ENCODE results near the gene NFASC.

The NFASC gene

DNA sequence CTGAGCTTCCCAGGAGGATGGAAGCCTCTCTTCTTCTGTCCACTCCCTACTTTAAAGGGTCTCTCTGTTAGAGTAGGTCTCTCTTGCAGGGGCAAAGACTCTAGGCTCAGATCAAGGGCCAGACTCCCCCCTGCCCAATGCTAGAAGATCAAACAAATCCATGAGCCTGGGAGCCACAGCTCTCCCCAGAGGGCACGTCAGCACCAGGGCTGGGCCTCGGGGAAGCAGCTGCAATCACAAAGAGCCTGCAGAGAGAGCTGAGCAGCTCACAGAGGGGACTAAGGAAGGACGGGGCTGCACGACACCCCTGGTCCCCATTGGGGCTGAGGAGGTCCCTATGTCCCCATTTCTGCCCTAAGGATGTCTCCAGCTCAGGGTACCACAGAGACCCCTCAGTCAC, 176.2 kb downstream of the NFASC start:
- DNase-seq: no peak

DNA sequence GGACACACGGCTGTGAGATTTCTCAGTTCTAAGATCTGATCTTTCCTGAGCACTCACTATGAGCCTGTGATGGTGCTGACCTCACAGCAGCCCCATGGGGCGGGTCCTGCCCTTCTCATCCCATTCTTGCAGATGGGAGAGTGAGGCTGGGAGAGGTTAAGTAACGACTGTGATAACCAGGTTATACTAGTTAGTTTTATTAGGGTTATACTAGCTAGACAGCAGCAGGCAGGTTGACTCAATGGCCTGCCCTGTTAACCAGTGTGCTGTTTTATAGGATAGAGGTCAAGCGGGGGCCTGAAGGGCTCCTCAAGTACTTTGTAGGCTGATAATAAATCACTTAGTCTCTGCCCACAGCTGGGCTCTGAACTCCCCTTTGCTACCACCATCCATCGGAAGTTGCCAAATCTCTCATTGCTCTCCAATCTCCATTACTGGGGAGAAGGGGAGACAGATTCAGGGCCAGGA, 177.1 kb downstream of the NFASC start:
- DNase-seq: no peak

DNA sequence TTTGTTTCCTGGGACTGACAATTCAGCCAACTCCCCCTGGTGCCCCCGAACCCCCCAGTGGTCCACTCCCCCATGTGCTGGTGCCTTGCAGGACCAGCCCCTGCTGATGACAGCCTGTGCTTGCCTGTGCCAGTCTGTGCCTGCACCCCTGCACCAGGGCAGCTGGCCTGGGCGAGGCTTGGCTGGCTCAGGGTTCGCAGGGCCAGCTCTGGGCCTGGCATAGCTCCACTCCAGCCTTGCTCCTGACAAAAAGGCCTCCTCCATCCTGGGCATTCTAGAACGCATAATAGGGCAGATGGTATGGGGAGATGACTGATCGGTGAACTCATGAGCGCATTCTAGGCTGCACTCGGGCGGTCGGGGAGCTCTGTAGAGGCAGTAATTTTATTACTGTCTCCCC, 177.7 kb downstream of the NFASC start:
- DNase-seq: no peak

DNA sequence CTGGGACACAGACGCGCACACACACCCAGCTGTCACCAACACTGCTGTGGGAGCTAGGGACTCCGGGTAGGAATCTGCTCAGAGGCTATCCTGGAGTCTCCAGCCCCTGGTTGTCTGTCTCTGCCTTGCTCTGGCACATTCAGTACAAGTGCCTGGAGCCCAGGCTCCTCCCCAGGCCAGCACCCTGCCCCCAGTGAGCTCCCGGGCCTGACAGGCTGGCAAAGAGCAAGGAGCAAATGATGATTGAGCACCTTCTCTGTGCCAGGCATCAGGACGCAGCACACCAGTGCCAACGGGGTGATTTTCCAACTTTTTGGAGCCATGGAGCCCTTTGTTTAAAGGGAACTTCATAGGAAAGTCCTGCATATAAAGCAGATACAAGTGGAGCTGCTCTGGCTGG, 178.8 kb downstream of the NFASC start:
- no peak for DNase-seq

DNA sequence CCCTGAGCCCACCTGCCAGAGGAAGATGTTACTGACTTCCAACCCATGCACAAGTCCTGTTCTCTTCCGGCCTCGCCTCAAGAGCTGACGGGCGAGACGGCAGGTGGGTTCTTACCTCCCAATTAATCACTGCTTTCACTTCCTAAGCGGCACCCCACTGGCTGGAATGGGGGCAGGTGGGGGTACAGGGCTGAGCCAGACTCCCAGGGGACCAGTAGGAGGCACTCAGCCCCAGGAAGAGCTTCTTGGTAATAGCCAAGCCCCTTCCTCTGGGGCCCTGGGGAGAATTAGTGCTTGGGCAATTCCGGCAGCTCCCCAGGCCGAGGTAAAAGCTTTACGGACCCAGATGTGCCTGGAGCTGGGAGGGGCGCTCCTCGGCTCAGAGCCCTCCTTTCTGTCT, 182.0 kb downstream of the NFASC start:
- no peak for DNase-seq

DNA sequence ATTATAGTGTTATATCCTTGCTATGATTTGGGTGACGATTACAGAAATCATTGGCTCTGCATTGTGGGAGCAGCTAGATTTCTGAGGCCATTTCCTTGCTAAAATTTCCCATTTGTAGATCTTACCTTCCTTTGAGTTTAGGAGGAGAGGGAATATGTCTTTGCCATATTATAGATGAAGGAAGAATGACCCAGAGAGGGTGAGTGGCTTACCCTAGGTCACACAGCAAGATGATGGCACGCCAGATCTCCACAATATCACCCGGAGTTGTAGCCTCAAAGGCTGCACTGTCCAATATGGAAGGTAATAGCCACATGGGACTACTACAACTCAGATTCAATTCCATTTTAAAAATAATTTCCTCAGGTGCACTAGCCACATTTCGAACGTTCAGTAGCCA, 182.6 kb downstream of the NFASC start:
- DNase-seq: no peak

DNA sequence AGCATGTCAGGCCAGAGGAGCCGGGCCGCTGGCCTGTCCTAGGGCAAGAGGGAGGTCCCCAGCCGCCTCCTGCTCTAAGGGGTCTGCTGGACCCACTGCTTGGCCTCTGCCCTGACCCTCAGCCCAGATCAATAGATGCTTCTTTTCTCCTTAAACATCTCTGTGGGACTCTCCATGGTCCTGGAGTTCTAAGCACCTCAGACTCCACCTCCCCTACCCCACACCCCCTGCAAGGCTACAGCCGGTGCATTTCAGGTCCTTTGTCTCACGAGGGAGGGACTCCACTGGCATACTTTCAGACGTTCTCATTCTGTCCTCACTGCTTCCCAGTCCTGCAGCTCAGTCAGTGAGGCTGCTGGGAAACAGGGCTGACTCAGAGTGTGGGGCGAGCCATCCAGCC, 183.4 kb downstream of the NFASC start:
- no peak for DNase-seq

DNA sequence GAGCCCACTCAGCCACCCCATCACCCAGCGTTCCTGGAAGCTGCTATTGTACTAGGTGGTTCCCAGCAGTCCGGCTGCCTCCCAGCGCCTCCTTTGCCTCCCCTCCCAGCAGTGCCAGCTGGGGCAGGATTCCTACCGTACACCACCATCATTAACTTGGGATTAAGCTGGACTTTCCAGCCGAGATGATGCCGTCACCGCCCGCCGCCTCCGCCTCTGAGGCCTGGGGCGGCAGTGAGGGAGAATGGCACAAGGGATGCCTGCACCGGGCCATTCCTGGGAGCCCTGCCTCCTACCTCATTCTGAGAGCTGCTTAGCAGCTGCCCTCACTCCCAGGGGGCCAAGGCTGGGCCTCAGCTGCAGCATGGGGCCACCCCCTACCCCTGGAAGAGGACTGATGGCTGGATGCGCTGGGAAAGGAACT, 185.5 kb downstream of the NFASC start:
- DNase-seq: no peak

DNA sequence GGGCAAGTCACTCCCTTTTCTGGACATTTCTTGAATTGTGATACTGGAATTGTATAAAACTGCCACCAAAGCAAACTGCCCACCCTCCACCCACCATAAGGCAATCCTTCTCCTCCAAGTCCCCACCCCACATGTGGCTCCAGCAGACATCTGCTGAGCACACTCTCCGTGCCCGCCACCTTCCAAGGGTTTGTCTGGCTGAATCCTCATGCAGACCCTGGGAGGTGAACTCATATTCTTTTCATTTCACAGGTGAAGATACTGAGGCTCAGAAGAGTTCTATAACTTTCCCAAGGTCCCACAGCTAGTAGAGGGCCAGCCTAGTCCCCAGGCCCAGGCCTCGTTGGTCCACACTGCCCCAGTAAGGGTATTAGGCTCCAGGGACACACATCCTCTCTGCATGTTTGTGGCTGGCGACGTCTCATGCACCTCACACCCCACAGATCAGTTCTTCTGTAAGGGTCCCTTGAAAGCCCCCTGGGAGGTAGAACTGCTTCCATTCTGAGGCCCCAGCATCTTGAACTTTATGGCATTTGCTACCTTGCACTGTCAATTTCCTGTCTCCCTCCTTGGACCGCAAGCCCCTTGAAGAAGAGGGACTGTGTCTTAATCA, 186.4 kb downstream of the NFASC start:
- no peak for DNase-seq

DNA sequence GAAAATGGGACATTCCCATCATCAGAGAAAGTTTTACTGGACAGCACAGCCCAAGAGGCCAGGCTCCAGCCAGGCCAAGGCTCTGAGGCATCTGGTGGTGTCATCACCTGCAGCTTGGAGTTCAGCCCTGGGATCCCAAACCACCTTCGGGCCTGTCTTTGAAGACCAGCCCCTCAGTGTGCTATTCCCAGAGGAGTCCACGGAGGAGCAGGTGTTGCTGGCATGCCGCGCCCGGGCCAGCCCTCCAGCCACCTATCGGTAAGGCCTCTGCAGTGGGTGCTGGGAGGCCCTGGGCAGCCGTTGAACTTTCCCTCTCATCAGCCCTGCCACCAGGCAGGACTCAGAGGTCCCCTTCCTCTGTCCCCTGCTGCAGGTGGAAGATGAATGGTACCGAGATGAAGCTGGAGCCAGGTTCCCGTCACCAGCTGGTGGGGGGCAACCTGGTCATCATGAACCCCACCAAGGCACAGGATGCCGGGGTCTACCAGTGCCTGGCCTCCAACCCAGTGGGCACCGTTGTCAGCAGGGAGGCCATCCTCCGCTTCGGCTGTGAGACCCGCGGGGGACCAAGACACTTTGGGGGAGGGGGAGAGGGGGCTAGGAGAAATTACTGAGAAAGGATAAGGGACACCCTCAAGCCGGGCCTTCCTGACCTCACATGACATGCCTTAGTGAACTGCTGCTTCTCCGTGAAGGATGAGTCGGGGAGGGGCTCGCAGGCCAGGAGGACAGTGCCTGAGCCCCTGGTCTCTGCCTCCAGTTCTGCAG, 187.3 kb downstream of the NFASC start:
- DNase-seq: no peak

DNA sequence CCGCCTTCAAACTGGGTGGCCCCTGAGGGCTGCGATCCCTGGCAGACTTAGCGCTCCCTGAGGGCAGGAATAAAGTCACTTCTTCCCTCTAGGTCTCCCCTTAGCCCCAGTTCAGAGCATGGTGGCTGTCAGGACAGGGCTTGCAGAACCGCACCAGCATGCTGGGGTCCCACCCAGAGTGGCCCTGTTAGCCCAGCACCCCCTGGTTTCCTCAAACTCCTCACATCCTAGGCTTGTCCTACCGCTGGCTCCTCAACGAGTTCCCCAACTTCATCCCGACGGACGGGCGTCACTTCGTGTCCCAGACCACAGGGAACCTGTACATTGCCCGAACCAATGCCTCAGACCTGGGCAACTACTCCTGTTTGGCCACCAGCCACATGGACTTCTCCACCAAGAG, 188.2 kb downstream of the NFASC start:
- no peak for DNase-seq

DNA sequence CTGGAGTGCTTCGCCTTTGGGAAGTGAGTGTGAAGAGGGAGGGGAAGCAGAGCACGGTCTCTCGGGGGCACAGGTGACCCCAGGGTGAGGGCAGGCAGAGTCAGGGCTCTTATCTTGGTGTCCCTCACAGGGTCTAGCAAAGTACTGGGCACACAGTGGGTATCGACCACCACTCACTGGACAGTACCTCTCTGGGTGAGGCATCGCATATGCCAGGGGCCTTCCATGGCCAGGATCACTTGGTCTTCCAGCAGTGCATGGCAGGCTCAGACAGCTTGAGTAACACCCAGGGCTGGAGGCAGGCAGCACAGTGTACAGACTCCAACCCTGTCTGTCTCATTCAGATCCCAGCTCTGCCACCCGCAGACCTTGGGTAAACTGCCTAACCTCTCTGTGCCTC, 189.0 kb downstream of the NFASC start:
- no peak for DNase-seq

DNA sequence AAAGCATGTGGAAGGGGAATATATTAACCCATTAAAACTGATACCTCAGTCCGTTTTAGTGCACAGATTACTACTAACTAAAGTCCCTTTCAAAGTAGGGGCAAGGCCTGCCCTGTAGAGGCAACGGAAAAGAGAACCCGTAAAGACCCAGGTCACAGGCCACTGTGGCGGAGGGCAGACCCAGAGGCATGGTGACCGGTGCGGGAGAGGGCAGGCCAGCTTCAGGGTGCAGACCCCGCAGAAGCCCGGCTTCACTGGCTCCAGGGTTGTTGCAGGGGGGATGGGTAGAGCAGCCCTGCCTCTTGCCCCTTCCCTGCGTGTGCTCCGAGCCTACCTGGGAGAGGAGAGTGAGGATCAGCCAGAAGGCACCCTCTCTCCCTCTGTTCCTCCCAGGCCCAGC, 190.1 kb downstream of the NFASC start:
- no peak for DNase-seq

DNA sequence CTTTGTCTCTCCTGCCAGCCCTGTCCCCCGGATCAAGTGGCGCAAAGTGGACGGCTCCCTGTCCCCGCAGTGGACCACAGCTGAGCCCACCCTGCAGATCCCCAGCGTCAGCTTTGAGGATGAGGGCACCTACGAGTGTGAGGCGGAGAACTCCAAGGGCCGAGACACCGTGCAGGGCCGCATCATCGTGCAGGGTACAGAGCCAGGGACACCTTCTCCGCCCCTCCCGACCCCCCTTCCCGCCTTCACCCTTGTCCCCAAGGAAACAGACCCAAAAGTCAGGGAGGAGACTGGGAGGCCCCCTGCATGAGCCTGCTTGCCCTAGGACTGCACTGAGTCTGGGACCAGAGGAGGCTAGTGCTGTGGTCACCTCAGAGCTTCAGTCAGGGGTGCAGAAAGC, 190.6 kb downstream of the NFASC start:
- DNase-seq: no peak

DNA sequence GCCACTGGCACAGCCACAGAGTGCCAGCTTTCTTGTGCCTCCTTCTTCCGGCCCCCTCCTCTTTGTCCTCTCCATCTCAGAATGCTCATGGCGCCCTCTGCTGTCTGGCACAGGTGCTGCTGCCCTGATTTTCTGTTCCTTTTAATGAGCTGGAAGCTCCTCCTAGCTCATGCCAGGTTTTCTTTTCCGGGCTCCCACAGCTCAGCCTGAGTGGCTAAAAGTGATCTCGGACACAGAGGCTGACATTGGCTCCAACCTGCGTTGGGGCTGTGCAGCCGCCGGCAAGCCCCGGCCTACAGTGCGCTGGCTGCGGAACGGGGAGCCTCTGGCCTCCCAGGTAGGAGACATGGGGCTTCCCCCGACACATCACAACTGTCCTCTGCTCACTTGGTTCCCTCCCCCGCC, 191.0 kb downstream of the NFASC start:
- DNase-seq: peak; percentile 24 to 75

DNA sequence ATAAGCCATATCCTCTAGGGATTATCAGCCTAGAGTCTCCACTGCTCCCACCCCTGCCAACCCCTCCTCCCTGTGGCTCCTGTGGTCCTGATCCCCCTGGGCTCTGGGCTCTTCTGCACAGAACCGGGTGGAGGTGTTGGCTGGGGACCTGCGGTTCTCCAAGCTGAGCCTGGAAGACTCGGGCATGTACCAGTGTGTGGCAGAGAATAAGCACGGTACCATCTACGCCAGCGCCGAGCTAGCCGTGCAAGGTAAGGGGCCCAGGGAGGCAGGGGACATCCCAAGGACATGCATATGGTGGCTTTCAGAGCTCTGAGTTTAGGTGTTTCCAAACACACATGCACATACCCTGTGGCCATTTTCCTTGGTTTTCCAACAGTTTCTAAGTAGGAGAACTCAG, 191.7 kb downstream of the NFASC start:
- no peak for DNase-seq

DNA sequence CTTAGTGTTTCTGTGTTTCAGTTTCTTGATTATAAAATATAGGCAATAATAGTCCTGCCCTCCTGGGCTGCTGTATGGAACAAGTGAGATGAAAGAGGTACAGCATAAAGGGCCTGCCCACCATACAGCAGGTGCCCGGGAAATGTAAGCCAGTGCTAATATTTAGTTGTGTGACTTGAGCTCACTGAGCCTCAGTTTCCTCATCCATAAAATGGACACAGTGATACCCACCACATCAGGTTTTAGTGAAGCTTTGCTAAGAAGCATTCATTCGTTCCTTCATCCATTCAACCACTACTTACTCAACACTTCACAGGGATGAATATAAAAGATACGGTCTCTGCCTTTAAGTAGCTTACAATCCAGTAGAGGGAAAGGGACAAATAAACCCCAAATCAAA, 192.2 kb downstream of the NFASC start:
- DNase-seq: no peak

DNA sequence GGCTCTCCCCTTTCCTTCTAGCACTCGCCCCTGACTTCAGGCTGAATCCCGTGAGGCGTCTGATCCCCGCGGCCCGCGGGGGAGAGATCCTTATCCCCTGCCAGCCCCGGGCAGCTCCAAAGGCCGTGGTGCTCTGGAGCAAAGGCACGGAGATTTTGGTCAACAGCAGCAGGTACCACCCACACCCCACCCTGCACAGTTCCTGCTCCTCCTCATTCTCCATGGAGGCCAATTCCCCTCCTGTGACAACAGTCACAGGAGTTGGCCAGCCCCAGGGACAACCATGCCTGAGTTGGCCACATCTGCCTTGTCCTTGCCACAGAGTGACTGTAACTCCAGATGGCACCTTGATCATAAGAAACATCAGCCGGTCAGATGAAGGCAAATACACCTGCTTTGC, 193.6 kb downstream of the NFASC start:
- DNase-seq: no peak

DNA sequence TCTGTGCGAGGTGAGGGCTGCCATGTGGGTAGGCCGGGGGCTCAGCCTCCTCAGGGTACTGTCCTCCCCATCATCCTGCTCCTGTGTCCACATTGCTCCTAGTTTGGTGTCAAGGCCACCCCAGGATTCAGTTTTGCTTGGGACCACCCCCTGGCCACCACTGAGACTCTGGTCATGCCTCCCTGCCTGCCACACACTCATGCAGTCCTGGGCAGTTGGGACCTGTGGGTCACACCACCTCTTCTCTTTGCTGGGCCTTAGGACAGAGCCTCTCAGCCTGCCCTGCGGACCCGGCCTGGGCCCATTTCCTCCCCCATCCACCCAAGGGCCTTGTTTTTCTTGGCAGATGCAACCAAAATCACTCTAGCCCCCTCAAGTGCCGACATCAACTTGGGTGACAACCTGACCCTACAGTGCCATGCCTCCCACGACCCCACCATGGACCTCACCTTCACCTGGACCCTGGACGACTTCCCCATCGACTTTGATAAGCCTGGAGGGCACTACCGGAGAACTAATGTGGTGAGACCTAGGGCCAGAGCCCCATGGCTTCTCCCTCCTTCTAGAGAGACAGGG, 194.2 kb downstream of the NFASC start:
- no peak for DNase-seq

DNA sequence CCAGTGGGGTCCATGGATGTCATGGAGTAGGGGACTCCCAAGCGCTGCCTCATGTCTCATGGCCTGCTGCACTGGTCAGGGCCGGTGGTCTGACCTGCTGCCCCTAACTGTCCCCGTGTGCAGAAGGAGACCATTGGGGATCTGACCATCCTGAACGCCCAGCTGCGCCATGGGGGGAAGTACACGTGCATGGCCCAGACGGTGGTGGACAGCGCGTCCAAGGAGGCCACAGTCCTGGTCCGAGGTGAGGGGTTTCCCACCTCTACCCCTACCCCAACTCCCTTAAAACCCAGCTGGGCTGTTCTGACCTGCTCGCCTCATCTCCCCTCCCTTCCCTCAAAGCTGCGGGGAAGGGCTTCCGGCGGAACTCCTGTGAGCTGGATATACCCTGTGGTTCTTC, 195.0 kb downstream of the NFASC start:
- DNase-seq: no peak

DNA sequence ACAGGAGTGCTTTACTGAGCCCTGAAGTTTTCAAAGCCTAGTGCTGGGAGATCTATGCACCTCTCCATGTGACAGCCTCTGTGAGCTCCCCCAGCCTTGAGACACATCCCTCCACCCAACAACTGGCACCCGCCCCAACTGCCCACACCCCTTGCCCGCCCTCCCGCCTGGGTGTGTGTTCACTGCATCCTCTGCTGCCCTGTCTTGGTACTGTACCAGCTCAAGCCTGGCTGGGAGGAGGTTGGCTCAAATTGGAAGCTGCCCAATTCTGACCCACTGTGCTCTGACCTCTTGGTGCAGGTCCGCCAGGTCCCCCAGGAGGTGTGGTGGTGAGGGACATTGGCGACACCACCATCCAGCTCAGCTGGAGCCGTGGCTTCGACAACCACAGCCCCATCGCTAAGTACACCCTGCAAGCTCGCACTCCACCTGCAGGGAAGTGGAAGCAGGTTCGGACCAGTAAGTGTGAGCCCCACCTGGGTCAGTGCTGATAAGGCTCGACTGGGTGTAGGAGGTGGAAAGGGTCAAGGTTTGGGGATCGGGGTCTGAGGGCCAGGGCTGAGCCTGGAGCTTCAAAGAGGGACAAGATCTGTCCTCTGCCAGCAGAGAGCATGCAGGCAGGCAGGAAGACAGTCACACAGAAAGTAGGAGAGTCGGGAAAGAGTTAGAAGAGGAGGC, 195.6 kb downstream of the NFASC start:
- DNase-seq: no peak

DNA sequence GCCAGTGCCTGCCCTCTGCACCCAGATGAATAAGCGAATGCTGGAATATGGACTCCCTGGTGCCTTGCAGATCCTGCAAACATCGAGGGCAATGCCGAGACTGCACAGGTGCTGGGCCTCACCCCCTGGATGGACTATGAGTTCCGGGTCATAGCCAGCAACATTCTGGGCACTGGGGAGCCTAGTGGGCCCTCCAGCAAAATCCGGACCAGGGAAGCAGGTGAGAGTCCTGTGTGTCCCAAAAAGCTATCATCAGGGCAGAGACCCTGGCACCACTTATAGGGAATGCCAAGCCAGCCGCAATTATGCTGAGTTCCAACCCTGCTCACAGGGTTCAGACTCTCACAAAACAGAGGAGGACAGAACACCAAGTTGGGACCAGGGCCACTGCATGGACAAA, 196.4 kb downstream of the NFASC start:
- DNase-seq: no peak

DNA sequence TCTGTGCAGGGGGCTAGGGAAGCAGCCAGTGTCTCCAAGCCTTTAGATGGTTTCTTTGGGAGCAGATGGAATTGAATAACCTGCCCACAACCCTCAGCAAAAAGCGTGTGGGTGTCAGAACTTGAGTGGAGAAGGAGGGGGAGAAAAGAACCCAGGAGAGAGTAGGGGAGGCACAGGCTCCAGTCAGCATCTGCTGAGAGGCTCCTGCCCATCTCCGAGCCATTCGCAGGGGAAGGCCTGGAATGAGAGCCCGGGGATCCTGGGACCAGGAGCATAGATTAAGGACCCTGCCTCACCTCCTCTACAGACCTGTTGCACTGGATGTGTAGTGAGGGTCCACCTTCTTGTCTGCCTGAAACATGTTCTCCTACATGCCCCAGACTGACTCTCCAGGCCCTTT, 197.3 kb downstream of the NFASC start:
- no peak for DNase-seq

DNA sequence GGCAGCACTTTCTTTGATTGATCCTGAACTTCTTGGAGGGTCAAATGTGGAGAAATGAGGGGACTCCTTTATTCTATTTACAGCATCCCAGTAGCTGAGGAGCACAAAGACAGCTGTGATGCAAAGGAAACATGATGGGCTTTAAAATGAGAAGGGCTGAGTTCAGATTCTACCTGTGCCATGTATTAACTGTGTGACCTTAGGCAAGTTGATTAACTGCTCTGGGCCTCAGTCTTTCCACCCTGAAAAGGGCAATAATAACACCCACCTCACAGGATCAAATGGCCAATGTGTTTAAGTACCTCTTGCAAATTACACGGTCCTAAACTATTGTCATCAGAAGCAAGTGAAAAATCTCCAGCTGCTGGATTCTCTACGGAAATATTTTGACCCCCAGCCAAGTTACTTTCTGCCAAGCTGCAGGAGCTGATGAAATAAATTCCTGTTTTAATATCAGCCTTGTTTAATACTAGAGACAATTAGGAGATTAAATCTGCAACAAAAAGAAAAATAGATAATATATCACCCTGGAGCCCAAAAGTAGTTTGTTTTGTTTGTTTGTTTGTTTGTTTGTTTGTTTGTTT, 197.9 kb downstream of the NFASC start:
- no peak for DNase-seq

Measured in bone marrow (tissue), 2 donors.